Epithelial cell of esophagus (primary cell): ENCODE data around the gene EPHX1.

Experiments used
- DNase-seq: peaks from one replicate; pipeline ENCODE4 v3.0.0; 2010; ENCODE audit warnings: low read depth
- H3K4me3 ChIP-seq: 2 replicates; pipeline ENCODE4 v1.5.1; 2011; ENCODE audit warnings: mild to moderate bottlenecking, low read length, control low read depth
- CTCF ChIP-seq: IDR thresholded peaks from 2 replicates; pipeline ENCODE4 v1.5.1; 2011; ENCODE audit warnings: low read depth, mild to moderate bottlenecking, low read length, control low read depth, inconsistent platforms; ENCODE audit not compliant: insufficient read depth; ENCODE audit errors: missing control alignments

The EPHX1 gene

GRCh38 chr1:225822655-225823403 is 12.9 kb downstream of the EPHX1 start:
- TF ChIP-seq CTCF = no peak
- no peak for DNase-seq
- no peak overlapping the region for H3K4me3 ChIP-seq

GRCh38 chr1:225823811-225824261 is 13.9 kb downstream of the EPHX1 start:
- no peak for DNase-seq
- H3K4me3 ChIP-seq = no peak overlapping the region
- no peak for TF ChIP-seq CTCF

- DNase-seq = no peak
- TF ChIP-seq CTCF = no peak
- H3K4me3 ChIP-seq = no peak overlapping the region
Observed at GRCh38 chr1:225824533-225824941, 14.6 kb downstream of the EPHX1 start.

- H3K4me3 ChIP-seq = no peak overlapping the region
- no peak for TF ChIP-seq CTCF
- no peak for DNase-seq
Observed at GRCh38 chr1:225825078-225825477, 15.2 kb downstream of the EPHX1 start.

- no peak for DNase-seq
- no peak overlapping the region for H3K4me3 ChIP-seq
- no peak for TF ChIP-seq CTCF
Observed at GRCh38 chr1:225825607-225826007, 15.7 kb downstream of the EPHX1 start.

- TF ChIP-seq CTCF = no peak
- H3K4me3 ChIP-seq = no peak overlapping the region
- DNase-seq = no peak
Observed at GRCh38 chr1:225827076-225827475, 17.2 kb downstream of the EPHX1 start.
